H9 (cell line): ENCODE measurements around the gene PTPN3. TPM values are rescaled to one million over a fixed set of nuclear protein-coding genes. Genes with fewer than 3 reads are reported as not detected.
A peak's percentile ranks its signal among the peaks of the same experiment; 100 is the strongest.

Experiments
- DNase-seq: peaks from one replicate; pipeline ENCODE4 v3.0.0-alpha.2; 2017
- H2AFZ ChIP-seq: one replicate; pipeline ENCODE4 v1.6.1; 2013; ENCODE audit warnings: mild to moderate bottlenecking, low read length, control low read depth, moderate library complexity
- H2AK5ac ChIP-seq: 2 replicates; pipeline ENCODE4 v1.6.1; 2013; ENCODE audit warnings: low read length, control low read depth, mixed read lengths; ENCODE audit not compliant: insufficient read length
- H2BK120ac ChIP-seq: one replicate; pipeline ENCODE4 v1.6.1; 2013; ENCODE audit warnings: low read depth, mild to moderate bottlenecking, low read length, control low read depth, inconsistent platforms; ENCODE audit not compliant: poor library complexity, severe bottlenecking
- H2BK12ac ChIP-seq: 2 replicates; pipeline ENCODE4 v1.6.1; 2013; ENCODE audit warnings: low read length, control low read depth, mixed read lengths, low read depth; ENCODE audit not compliant: insufficient read length
- H2BK15ac ChIP-seq: 2 replicates; pipeline ENCODE4 v1.6.1; 2013; ENCODE audit warnings: low read depth, low read length, control low read depth
- H2BK20ac ChIP-seq: one replicate; pipeline ENCODE4 v1.6.1; 2013; ENCODE audit warnings: low read depth, mild to moderate bottlenecking, low read length, control low read depth, inconsistent platforms; ENCODE audit not compliant: poor library complexity, severe bottlenecking
- H2BK5ac ChIP-seq: 2 replicates; pipeline ENCODE4 v1.6.1; 2013; ENCODE audit warnings: low read length, control low read depth, mixed read lengths; ENCODE audit not compliant: insufficient read length
- H3K14ac ChIP-seq: 2 replicates; pipeline ENCODE4 v1.6.1; 2013; ENCODE audit warnings: low read length, control low read depth; ENCODE audit not compliant: insufficient read depth
- H3K18ac ChIP-seq: 2 replicates; pipeline ENCODE4 v1.6.1; 2013; ENCODE audit warnings: low read depth, mild to moderate bottlenecking, mixed read lengths, low read length, control low read depth; ENCODE audit not compliant: insufficient read length
- H3K23ac ChIP-seq: 2 replicates; pipeline ENCODE4 v1.6.1; 2013; ENCODE audit warnings: low read length, control low read depth, mixed read lengths, low read depth; ENCODE audit not compliant: insufficient read length
- H3K23me2 ChIP-seq: 2 replicates; pipeline ENCODE4 v1.6.1; 2013; ENCODE audit warnings: low read depth, mild to moderate bottlenecking, mixed read lengths, low read length, control low read depth; ENCODE audit not compliant: insufficient read length, poor library complexity, severe bottlenecking
- H3K27ac ChIP-seq: 2 replicates; pipeline ENCODE4 v1.5.1; 2013; ENCODE audit warnings: low read length, control low read depth, mixed read lengths, low read depth; ENCODE audit not compliant: insufficient read length
- H3K27me3 ChIP-seq: 2 replicates; pipeline ENCODE4 v1.6.1; 2013; ENCODE audit warnings: low read length, control low read depth, inconsistent platforms; ENCODE audit not compliant: insufficient read depth
- H3K4ac ChIP-seq: 2 replicates; pipeline ENCODE4 v1.6.1; 2013; ENCODE audit warnings: low read depth, mild to moderate bottlenecking, control low read depth, inconsistent platforms, low read length, moderate library complexity
- H3K4me1 ChIP-seq: 2 replicates; pipeline ENCODE4 v1.6.1; 2013; ENCODE audit warnings: low read length, control low read depth, inconsistent platforms; ENCODE audit not compliant: insufficient read depth
- H3K4me2 ChIP-seq: 2 replicates; pipeline ENCODE4 v1.6.1; 2013; ENCODE audit warnings: low read length, control low read depth, mixed read lengths; ENCODE audit not compliant: insufficient read length, insufficient read depth
- H3K56ac ChIP-seq: 2 replicates; pipeline ENCODE4 v1.6.1; 2013; ENCODE audit warnings: low read depth, mild to moderate bottlenecking, mixed read lengths, low read length, control low read depth; ENCODE audit not compliant: insufficient read length
- H3K79me1 ChIP-seq: 2 replicates; pipeline ENCODE4 v1.6.1; 2013; ENCODE audit warnings: low read depth, mild to moderate bottlenecking, moderate library complexity, low read length, control low read depth, inconsistent platforms; ENCODE audit not compliant: insufficient read depth, poor library complexity, severe bottlenecking
- H3K79me2 ChIP-seq: 2 replicates; pipeline ENCODE4 v1.6.1; 2013; ENCODE audit warnings: low read length, control low read depth, inconsistent platforms; ENCODE audit not compliant: insufficient read depth
- H3K9ac ChIP-seq: 2 replicates; pipeline ENCODE4 v1.6.1; 2013; ENCODE audit warnings: low read length, control low read depth, mixed read lengths; ENCODE audit not compliant: insufficient read length; ENCODE audit errors: extremely low read depth
- H3K9me3 ChIP-seq: one replicate; pipeline ENCODE4 v1.6.1; 2013; ENCODE audit warnings: low read depth, low read length, inconsistent platforms; ENCODE audit not compliant: control insufficient read depth
- H3T11ph ChIP-seq: one replicate; pipeline ENCODE4 v1.6.1; 2013; ENCODE audit warnings: mild to moderate bottlenecking, low read length, control low read depth, inconsistent platforms
- H4K20me1 ChIP-seq: one replicate; pipeline ENCODE4 v1.6.1; 2013; ENCODE audit not compliant: control insufficient read depth, insufficient read length, insufficient read depth
- H4K5ac ChIP-seq: 2 replicates; pipeline ENCODE4 v1.6.1; 2013; ENCODE audit warnings: low read depth, mild to moderate bottlenecking, mixed read lengths, low read length, control low read depth; ENCODE audit not compliant: insufficient read length
- H4K8ac ChIP-seq: replicated peaks from 2 replicates; pipeline ENCODE4 v1.6.1; 2013; ENCODE audit warnings: low read length, control low read depth, mixed read lengths, low read depth; ENCODE audit not compliant: insufficient read length
- H4K91ac ChIP-seq: 2 replicates; pipeline ENCODE4 v1.6.1; 2013; ENCODE audit warnings: low read depth, mild to moderate bottlenecking, moderate library complexity, mixed read lengths, low read length, control low read depth; ENCODE audit not compliant: insufficient read length
- H3K27ac Mint-ChIP-seq, 3 experiments: 2 replicates in 2 of 3; 3 replicates in 1 of 3; pipeline ENCODE4 v1.8.0; 2020 to 2021; ENCODE audit warnings: mixed read lengths in 3 of 3, mild to moderate bottlenecking in 1 of 3, moderate library complexity in 1 of 3
- H3K27me3 Mint-ChIP-seq: 2 replicates; pipeline ENCODE4 v1.8.0; 2021; ENCODE audit warnings: low read depth, mild to moderate bottlenecking, moderate library complexity, mixed read lengths
- H3K36me3 Mint-ChIP-seq, 3 experiments: 2 replicates in 2 of 3; 3 replicates in 1 of 3; pipeline ENCODE4 v1.8.0; 2020 to 2021; ENCODE audit warnings: low read depth in 3 of 3, mixed read lengths in 3 of 3; ENCODE audit not compliant: insufficient read depth in 1 of 3
- H3K4me1 Mint-ChIP-seq, 2 experiments: 2 replicates each; pipeline ENCODE4 v1.8.0; 2020; ENCODE audit warnings: mixed read lengths in 2 of 2
- H3K4me3 Mint-ChIP-seq, 2 experiments: 2 replicates in 1 of 2; 3 replicates in 1 of 2; pipeline ENCODE4 v1.8.0; 2020 to 2021; ENCODE audit warnings: mild to moderate bottlenecking in 2 of 2, mixed read lengths in 2 of 2, moderate library complexity in 1 of 2
- H3K9me3 Mint-ChIP-seq, 2 experiments: 2 replicates in 1 of 2; 3 replicates in 1 of 2; pipeline ENCODE4 v1.8.0; 2020; ENCODE audit warnings: mild to moderate bottlenecking in 2 of 2, mixed read lengths in 2 of 2, moderate library complexity in 1 of 2
- CTCF ChIP-seq: fragments of 200-600 bp; sonication (generic); conservative IDR thresholded peaks from 3 replicates; pipeline ENCODE4 v1.8.0; 2021; ENCODE audit warnings: antibody characterized with exemption, mild to moderate bottlenecking
- WGBS: extraction: QIAGEN DNeasy Blood & Tissue Kit; methylation state at CpG from one replicate; pipeline ENCODE4 v1.1.7; 2013; ENCODE audit warnings: missing lambda C conversion rate, low lambda C conversion rate, mixed read lengths; ENCODE audit not compliant: insufficient read length; ENCODE audit errors: extremely low coverage; 5-methylcytosine and 5-hydroxymethylcytosine counted together
- microRNA-seq: library from miRNA; unstranded; fragments of <30 nt; microRNA quantifications from one replicate; pipeline ENCODE4, GENCODE V29; 2020; ENCODE audit warnings: borderline microRNAs expressed
- total RNA-seq: library from RNA; stranded (reverse); gene quantifications from 2 replicates; pipeline ENCODE4 v1.2.1, GENCODE V29; 2021

PTPN3 gene
- total RNA-seq, 1 experiment from 2014 or later: 2.6 TPM

GRCh38 chr9:109328978-109329637 is 169.0 kb downstream of the PTPN3 start:
- Histone ChIP-seq H4K20me1 (no peaks in the 10 kb centered on the region), H3K23me2 (no peaks in the 10 kb centered on the region), H2BK20ac (no peak overlapping the region), H2BK15ac (no peak overlapping the region), H4K5ac (no peak overlapping the region), H2BK5ac (no peak overlapping the region), H3K79me1 (no peaks in the 10 kb centered on the region), H3K18ac (no peak overlapping the region), H3K23ac (no peak overlapping the region), H2BK12ac (no peak overlapping the region), H3K27me3 (no peaks in the 10 kb centered on the region), H3K4me2 (no peak overlapping the region), H3K56ac (no peak overlapping the region), H2AFZ (no peak overlapping the region), H3K9ac (no peak overlapping the region), H3T11ph (no peak overlapping the region), H3K27ac (no peak overlapping the region), H3K4ac (no peak overlapping the region), H3K4me1 (no peaks in the 10 kb centered on the region; the same call in 1 of the 2 replicates), H3K14ac (no peak overlapping the region), H2AK5ac (no peak overlapping the region), H2BK120ac (no peak overlapping the region), H4K91ac (no peak overlapping the region), H3K79me2 (no peaks in the 10 kb centered on the region), H4K8ac (no peak overlapping the region), H3K9me3 (no peaks in the 10 kb centered on the region)
- Mint-ChIP-seq H3K4me3 (no peak overlapping the region), H3K4me1 (peaks cover 17 to 20% of the 10 kb centered on the region in 2 experiments), H3K9me3 (no peaks in the 10 kb centered on the region), H3K36me3 (no peaks in the 10 kb centered on the region), H3K27ac (peak overlapping the region in 1 of 3 experiments; percentile 70; a peak in 3 of 7 replicates), H3K27me3 (no peaks in the 10 kb centered on the region)
- TF ChIP-seq CTCF: no peak
- DNase-seq: peak; percentile 45
- no CpG with 5 or more reads among the region's 12 CpGs for WGBS

Small RNAs within 50 kb of the gene (microRNA-seq; reads per million reads assigned to microRNA genes)
- gene MIR3927: not detected

Other genes starting within 250 kb of the PTPN3 start
- 18.9 and 19.7 TPM in 2 replicates for gene EPB41L4B, start 177.2 kb downstream of the PTPN3 start, total RNA-seq